HepG2 (cell line): ENCODE data around the gene CD300A. TPM values are rescaled to one million over a fixed set of nuclear protein-coding genes. Genes with fewer than 3 reads are reported as not detected.

Experiments used
- ATM ChIP-seq: fragments of 450-650 bp; IDR thresholded peaks from 2 replicates; pipeline ENCODE4 v1.7.1; 2017; ENCODE audit warnings: mild to moderate bottlenecking, borderline replicate concordance
- HES4 ChIP-seq: sonication (generic); formaldehyde crosslinking; IDR thresholded peaks from 2 replicates; pipeline ENCODE4 v1.9.0; 2021; ENCODE audit warnings: mild to moderate bottlenecking, missing genetic modification reagents, borderline replicate concordance
- HNF4A ChIP-seq: sonication (generic); formaldehyde crosslinking; IDR thresholded peaks from 2 replicates; pipeline ENCODE4 v1.4.0; 2020; ENCODE audit warnings: missing genetic modification reagents
- NFYB ChIP-seq: sonication (generic); formaldehyde crosslinking; IDR thresholded peaks from 2 replicates; pipeline ENCODE4 v1.4.0; 2020; ENCODE audit warnings: missing genetic modification reagents
- RERE ChIP-seq: IDR thresholded peaks from 2 replicates; pipeline ENCODE4 v1.6.1; 2016; ENCODE audit warnings: low read depth, missing genetic modification reagents, missing compliant biosample characterization
- SAFB2 ChIP-seq: sonication (generic); formaldehyde crosslinking; IDR thresholded peaks from 2 replicates; pipeline ENCODE4 v1.5.1; 2020; ENCODE audit warnings: missing genetic modification reagents, low read depth, mild to moderate bottlenecking, borderline replicate concordance
- ZFP1 ChIP-seq: IDR thresholded peaks from 2 replicates; pipeline ENCODE4 v1.6.1; 2016
- ZMYM4 ChIP-seq: sonication (generic); formaldehyde crosslinking; IDR thresholded peaks from 2 replicates; pipeline ENCODE4 v1.8.1; 2023; ENCODE audit warnings: mild to moderate bottlenecking, missing genetic modification reagents
- ZNF460 ChIP-seq: sonication (generic); formaldehyde crosslinking; IDR thresholded peaks from 2 replicates; pipeline ENCODE4 v1.5.1; 2020; ENCODE audit warnings: missing genetic modification reagents, mild to moderate bottlenecking, borderline replicate concordance
- polyA plus RNA-seq, 8 experiments: library from polyadenylated mRNA; depleted of rRNA in 3 of 8; stranded (reverse) in 7 of 8; unstranded in 1 of 8; fragments of >200 nt; fragmentation: Illumina TruSeq in 4 of 8; extraction: Trizol in 4 of 8; gene quantifications; 2 replicates each; pipeline versions ENCODE4 v1.2.1 to v1.2.3, GENCODE V29; 2011 to 2016; ENCODE audit warnings: low read depth in 4 of 8, missing spikeins in 1 of 8, mixed read lengths in 1 of 8; ENCODE audit not compliant: insufficient read depth in 1 of 8
- total RNA-seq, 5 experiments: library from RNA; depleted of rRNA; stranded (reverse); fragments of >200 nt; fragmentation: Illumina TruSeq; extraction: Trizol; gene quantifications; 2 replicates each; pipeline ENCODE4 v1.2.3, GENCODE V29; 2016; ENCODE audit warnings: low read depth in 1 of 5
- TF ChIP-seq, protein P1 (sequence below): sonication (generic); formaldehyde crosslinking; IDR thresholded peaks from 2 replicates; pipeline ENCODE4 v1.5.1; 2020; ENCODE audit warnings: mild to moderate bottlenecking, missing genetic modification reagents, borderline replicate concordance

The CD300A gene
- total and polyA plus RNA-seq, 2 of the 13 experiments (the other 11 are each of a cell fraction or from before 2014, with no cell fraction given): not detected

- TF ChIP-seq, protein P1, sequence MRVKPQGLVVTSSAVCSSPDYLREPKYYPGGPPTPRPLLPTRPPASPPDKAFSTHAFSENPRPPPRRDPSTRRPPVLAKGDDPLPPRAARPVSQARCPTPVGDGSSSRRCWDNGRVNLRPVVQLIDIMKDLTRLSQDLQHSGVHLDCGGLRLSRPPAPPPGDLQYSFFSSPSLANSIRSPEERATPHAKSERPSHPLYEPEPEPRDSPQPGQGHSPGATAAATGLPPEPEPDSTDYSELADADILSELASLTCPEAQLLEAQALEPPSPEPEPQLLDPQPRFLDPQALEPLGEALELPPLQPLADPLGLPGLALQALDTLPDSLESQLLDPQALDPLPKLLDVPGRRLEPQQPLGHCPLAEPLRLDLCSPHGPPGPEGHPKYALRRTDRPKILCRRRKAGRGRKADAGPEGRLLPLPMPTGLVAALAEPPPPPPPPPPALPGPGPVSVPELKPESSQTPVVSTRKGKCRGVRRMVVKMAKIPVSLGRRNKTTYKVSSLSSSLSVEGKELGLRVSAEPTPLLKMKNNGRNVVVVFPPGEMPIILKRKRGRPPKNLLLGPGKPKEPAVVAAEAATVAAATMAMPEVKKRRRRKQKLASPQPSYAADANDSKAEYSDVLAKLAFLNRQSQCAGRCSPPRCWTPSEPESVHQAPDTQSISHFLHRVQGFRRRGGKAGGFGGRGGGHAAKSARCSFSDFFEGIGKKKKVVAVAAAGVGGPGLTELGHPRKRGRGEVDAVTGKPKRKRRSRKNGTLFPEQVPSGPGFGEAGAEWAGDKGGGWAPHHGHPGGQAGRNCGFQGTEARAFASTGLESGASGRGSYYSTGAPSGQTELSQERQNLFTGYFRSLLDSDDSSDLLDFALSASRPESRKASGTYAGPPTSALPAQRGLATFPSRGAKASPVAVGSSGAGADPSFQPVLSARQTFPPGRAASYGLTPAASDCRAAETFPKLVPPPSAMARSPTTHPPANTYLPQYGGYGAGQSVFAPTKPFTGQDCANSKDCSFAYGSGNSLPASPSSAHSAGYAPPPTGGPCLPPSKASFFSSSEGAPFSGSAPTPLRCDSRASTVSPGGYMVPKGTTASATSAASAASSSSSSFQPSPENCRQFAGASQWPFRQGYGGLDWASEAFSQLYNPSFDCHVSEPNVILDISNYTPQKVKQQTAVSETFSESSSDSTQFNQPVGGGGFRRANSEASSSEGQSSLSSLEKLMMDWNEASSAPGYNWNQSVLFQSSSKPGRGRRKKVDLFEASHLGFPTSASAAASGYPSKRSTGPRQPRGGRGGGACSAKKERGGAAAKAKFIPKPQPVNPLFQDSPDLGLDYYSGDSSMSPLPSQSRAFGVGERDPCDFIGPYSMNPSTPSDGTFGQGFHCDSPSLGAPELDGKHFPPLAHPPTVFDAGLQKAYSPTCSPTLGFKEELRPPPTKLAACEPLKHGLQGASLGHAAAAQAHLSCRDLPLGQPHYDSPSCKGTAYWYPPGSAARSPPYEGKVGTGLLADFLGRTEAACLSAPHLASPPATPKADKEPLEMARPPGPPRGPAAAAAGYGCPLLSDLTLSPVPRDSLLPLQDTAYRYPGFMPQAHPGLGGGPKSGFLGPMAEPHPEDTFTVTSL (CRISPR knock-in tag): 0 out of 2 replicates have a peak, but pooled peaks have one; percentile 40
- TF ChIP-seq SAFB2 (CRISPR knock-in tag): 0 out of 2 replicates have a peak, but pooled peaks have one; percentile 32
- no peak for TF ChIP-seq ZNF460
- 0 out of 2 replicates have a peak, but pooled peaks have one; percentile 29 for TF ChIP-seq NFYB
- TF ChIP-seq ZFP1 (CRISPR knock-in tag): no peak
- TF ChIP-seq HNF4A: peak; percentile 58
- TF ChIP-seq ZMYM4 (CRISPR knock-in tag): no peak; the same call in 1 of the 2 replicates
- TF ChIP-seq ATM: no peak
- TF ChIP-seq HES4: peak; percentile 69; the same call in 1 of the 2 replicates
- TF ChIP-seq RERE: no peak
These were observed 12.0 kb upstream of the CD300A start (continued) for GRCh38 chr17:74454197-74455024.
